ENCODE data around the gene KCNH8.
"Not testable (repeated sequence)": the region's sequence is repeated elsewhere in the genome, so short reads cannot be mapped to it uniquely, and the experiment has no call there.

The KCNH8 gene

DNA sequence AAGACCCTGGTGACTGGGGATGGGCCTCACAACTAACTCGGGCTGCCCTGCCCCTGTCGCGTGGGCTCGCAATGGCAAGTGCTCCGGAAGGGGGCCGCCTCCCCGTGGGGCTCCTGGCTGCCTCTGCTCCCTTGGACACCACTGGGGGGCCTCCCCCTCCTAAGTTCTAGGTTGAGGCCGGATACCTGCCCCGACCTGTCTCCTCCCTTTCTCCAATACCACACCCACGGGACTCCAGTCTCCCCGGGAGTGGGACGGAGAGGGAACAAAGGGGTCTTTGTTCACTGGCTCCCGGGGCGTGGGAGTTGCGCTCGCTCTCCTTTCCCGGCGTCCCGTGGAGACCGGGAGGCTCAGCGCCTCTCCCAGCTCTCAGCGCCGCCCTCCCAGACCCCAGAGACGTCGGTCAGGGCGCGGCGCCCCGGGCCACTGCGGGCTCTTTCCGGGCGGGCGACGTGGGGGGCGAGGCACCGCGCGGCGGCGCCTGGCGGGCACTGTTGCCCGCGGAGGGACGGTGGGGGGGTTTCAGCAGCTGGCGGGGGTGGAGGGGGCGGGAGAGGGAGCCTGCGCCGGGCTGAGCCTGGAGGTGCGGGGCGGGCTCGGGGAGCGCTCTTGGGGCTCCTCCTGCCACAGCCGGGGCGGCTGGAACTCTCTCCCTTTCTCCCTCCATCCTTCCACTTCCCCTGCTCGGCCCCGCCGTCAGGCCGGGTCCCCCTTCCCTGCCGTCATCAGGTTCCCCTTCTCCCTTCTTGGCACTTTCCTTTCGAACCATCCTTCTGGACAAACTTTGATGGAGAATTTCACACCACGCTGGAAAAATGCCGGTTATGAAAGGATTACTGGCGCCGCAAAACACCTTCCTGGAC, at the start of gene KCNH8:
TSS of gene KCNH8 (plus strand) at position 606 of the 863 bp plus-strand sequence. CDS start at position 816, 210 bp downstream.
- no peak for DNase-seq

DNA sequence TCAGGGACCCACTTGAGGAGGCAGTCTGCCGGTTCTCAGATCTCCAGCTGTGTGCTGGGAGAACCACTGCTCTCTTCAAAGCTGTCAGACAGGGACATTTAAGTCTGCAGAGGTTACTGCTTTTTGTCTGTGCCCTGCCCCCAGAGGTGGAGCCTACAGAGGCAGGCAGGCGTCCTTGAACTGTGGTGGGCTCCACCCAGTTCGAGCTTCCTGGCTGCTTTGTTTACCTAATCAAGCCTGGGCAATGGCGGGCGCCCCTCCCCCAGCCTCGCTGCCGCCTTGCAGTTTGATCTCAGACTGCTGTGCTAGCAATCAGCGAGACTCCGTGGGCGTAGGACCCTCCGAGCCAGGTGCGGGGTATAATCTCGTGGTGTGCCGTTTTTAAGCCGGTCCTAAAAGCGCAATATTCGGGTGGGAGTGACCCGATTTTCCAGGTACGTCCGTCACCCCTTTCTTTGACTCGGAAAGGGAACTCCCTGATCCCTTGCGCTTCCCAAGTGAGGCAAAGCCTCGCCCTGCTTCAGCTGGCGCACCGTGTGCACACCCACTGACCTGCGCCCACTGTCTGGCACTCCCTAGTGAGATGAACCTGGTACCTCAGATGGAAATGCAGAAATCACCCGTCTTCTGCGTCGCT, 45.5 kb upstream of the KCNH8 start:
- DNase-seq: not testable (repeated sequence)

DNA sequence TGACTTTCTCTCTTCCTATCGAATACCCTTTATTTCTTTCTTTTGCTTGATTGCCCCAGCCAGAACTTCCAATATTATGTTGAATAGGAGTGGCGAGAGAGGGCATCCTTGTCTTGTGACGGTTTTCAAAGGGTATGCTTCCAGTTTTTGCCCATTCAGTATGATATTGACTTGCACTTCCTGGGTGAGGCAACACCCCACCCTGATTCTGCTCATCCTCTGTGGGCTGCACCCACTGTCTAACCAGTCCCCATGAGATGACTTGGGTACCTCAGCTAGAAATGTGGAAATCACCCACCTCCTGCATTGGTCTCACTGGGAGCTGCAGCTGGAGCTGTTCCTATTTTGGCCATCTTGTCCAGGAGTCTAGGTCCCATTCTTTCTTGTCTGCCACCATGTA, 44.8 kb upstream of the KCNH8 start:
- no peak for DNase-seq

DNA sequence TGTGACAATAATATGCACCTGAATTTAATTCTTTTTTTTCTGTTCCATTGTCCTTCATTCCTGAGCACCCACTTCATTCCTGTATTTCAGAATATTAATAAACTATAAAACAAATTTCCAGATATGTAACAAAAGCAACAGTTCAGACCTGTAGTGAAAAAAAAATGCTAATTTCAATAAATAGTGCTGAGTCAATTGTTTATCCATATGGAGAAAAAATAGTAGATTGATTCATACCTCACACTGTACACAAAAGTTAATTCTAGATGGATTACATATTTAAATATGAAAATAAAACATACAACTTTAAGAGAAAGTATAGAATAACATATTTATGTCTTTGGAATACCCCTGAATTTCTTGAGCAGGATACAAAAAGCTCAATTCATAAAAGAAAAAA, 43.9 kb upstream of the KCNH8 start:
- DNase-seq: no peak

DNA sequence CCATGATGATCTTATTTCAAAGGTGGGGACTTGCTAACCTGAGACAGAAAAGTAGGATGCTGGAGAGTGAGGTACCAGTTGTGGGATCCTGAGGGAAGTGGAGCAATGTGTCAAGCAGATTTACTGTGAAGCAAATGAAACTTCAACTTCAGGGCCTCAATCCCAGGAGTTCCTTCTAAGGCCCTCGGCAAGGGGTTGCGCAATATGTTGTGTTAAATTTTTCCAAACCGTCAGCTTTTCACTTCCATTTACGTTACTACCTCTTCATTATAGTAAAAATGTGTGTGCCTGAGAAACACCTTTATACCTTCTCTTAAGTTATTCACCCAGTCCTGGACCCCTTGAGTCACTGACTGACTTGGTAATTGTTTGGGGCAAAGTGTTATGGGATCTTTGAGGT, 42.5 kb upstream of the KCNH8 start:
- DNase-seq: no peak

DNA sequence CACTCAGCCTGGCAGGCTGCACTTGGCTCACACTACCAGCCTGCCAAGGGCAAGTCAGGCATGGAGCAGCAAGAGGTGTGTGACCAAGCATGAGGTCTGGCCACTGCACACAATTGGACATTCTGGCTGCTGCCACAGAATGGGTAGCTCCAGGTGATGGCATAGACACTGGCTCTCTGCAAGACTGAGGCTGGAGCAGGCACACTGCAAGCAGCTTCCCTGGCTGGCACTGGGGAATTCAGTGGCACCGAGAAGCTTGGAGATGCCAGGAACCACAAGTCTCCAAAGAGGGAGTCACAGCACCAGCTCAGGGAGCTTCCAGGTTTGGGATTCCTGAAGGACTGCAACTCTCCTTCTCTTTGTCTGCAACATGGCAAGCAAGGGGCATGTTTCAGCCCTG, 42.0 kb upstream of the KCNH8 start:
- no peak for DNase-seq

DNA sequence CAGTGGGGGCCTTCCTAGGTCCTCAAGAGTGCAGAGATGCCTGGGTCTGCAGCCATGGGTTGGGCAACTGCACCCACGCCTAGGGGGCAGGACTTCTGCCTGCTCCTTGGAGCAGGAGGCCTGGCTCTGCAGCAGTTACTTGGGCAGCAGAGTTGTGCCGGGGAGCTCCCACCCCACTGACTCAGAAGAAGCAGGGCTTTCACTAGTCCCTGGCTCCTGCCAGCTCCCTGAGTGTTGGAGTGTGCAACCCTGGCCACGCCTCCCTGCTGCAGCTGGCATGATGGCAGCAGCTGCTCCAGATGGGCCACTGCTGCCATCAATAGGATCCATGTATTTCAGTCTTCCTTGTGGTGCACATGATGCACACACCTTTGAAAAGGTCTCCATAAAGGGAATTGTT, 40.6 kb upstream of the KCNH8 start:
- DNase-seq: no peak

DNA sequence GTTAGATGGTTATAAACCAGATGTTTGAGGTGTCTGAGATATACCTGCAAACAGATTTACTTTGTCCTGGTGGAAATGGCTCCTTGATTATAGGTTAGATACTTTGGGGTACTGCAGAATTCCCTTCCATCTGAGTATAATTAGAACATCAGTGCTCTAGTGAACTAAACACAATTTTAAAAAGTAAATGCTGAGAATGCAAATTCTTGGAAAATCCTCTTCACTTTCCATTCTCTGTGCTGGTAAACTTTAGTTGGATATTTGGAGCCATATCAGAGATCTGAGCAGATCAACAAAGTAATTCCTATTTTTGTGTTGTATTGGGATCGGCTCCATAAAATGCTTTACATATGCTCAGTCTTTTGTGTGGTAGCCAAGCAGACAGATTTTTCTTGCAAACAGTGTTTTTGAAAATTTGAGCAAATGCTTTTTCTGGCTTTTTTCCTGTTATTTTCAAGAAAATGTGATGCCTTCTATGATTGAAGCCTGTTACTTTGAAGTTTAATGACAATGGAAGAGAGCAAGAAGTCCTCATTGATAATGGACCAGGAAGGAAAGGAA, 37.9 kb upstream of the KCNH8 start:
- no peak for DNase-seq

DNA sequence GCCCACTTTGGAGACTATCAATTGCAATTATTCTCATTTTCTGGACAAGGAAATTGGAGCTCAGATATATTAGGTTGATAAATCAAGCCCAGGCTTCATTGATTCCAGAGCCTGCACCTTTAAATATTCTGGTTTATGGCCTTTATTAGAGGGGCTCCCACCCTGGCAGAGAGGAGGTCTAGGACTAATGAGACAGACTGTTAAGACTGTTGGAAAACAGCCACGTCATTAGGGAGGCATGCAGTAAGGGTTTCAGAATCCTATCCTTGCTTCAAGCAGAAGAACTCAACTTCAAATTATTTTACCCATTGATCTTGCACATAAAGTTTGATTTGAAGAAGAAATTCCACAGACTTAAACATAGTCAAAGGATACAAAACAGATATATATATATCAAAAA, 33.8 kb upstream of the KCNH8 start:
- no peak for DNase-seq

DNA sequence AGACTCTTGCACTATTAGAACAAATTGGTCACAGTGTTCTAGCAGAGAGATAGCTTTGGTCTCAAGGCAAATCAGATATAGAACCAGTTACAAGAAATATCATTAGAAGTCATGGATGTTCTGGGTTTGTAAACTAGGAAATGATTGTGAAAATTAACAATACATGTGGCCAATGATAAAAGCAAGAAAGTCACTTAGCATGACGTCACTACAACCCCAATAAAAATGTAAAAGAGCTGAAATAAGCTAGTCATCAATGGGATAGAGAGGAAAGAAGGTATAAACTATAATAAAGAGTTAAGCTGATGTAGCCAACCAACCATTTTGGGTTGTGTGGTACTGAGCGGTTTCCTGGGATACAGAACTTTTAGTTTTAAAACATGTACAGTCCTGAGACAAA, 32.1 kb upstream of the KCNH8 start:
- no peak for DNase-seq

DNA sequence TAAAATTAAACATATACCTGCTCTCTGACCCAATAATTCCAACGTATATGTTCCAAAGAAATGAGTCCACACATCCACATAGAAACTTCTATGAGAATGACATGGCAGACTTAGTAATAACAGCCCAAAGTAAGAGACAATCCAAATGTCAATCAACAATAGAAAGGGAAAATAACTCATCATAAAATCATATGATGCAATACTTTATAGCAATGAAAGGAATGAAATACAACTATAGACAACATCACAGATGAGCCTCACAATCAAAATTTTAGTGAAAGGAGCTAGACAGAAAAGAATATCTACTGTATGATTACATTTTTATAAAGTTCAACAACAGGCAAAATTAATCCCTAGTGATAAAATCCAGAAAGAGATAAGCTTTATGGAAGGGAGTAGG, 23.6 kb upstream of the KCNH8 start:
- no peak for DNase-seq

DNA sequence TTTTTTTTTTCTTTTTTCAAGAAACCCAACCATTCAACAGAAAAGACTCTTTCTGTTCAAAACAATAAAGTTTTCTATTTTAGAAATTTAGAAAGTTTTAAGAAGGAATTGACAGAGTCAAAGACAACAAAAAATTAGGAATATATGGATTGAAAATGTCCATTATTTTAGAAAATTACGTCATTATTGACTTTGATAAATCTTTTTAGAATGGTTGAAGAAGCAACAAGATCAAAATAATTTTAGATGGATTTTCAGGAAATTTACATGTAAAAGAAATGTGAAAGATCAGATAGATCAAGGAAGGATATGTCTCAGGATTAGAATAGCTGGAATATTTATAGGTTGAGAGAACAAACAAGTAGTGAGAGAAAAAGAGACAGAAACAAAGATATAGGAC, 8.4 kb upstream of the KCNH8 start:
- DNase-seq: no peak

DNA sequence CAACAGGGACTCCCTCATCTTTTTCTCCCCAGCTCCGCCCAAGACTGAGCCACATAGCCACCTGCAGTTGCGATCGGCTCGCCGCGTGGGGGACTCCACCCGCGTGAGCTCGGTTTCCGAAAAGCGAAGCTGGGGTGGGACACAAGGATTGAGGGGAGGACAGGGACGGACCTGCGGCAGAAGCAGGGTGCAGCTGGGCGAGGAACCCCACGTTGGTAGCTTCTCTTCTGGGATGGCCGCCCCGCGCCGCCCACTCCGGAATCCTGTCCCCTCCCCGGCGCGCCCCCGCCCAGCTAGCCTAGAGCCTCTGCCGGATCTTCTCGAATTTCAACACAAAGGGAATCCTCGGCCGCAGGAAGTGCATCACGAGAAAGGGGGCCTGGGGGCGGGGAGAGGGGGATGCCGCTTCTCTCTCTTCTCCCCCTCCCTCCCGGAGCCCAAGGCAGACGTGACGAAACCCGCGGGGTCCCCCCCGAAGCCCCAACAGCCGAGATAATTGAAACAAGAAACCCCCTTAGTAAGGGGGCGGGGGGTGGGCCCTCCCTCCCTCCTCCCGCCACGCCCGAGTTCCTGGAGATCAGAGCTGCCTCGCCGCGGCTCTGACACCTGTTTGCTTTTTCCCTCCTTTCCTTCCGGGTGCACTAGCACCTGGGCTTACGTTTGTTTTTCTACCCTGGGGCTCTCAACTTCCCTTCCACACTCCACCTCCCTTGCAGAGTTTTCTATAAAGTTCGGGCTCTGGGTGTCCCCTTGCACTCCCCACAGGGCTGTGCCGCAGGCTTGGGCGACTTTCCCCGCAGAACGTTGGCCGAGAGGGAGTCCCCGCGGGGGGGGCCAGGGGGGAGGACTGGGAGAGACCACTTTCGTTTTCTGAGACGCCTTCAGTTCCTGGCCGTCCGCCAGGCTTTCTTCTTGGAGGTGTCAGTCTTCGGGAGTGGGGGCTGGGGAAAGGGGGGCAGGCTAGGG, 1.3 kb upstream of the KCNH8 start:
- peak; percentile 42 for DNase-seq

DNA sequence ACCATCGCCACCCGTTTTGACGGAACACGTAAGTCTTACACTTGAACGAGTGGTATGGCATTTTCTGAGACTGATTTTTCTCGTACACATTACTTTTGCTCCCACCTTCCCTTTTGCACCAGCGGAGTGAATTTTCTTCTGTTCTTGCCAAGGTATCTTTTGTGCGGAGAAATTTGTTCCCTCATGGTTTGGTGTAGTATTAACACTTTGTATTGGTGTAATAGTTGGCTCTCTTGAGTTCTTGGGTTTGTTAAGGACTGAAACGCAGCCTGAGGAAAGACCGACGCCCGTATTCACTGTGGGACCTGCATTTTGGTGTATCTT, 420 bp downstream of the KCNH8 start:
- no peak for DNase-seq

DNA sequence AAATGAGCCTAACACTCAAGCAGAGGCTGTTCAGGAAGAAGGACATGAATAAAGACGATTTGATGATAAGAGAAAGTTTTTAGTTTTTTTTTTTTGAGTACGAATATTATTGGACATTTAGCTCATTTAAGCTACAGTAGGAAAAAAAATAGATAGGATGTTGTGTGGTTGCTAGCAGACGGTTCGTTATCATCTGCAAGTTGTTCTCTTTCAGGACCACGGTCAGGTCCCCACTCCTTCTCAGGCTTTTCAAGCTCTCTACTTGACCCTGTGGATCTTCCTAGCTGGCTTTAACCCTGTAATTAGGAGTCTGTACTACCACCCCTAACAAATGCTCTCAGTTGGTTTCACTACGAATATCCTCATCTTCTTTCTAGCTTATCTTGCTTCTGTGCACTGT, 1.1 kb downstream of the KCNH8 start:
- no peak for DNase-seq

DNA sequence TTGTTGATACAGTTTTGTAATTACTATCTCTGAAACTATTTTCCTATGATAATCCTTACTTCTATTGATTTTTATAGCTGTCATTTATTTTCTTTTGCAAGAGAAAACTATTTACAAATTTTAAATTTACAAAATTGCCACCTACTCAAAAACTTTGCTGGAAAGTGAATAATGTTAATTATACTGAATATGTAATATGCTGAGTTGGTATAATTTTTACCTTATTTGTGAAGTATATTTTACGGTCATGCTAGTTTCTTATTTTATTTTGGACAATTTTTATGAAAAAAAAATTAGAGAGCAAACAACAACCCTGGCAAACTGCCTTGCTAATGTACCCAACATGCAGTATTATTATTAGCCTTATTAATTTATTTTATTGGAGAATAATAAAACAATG, 2.9 kb downstream of the KCNH8 start:
- no peak for DNase-seq

DNA sequence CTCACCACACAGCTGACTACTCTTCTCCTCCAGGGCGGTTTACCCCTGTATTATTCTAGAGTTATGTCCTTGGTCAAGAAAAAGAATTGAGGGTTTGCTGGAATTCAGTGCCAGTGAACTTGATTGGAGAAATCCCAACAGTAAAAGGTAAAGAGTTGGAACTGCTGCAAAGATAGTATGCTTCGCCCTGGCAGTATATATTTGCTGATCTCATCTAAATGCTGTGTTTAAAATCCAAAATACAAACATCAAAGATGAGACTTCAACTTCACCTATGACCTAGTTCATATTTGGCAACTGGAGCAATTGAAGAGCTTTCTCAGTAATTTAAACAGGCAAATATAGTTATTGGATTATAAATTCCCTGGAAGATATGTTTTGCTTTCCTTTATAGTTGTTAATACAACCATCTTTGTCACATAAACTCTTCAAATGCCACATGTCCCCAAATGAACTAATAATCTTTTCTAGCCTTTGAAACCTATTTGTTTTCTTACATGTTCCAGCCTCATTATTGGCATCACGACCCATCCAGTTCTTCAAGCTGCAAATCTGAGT, 6.5 kb downstream of the KCNH8 start:
- DNase-seq: no peak

DNA sequence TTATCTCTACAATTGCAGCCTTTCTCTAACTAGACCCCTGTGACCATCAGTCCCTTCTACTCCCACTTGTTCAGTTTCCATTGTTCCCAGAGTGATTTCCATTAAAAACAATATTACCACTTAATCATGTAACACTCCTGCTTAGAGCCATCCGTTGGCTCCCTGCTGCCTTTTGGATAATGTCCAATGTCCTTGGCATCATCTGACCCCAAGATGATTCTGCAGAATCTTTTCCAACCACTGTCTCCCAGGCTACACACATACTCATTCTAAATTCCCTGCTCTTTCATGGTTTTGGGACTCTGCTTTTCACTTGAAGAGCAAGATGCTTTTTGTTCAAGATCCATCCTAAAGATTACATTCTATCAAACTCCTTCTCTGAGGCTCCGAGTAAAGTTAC, 7.1 kb downstream of the KCNH8 start:
- DNase-seq: no peak

DNA sequence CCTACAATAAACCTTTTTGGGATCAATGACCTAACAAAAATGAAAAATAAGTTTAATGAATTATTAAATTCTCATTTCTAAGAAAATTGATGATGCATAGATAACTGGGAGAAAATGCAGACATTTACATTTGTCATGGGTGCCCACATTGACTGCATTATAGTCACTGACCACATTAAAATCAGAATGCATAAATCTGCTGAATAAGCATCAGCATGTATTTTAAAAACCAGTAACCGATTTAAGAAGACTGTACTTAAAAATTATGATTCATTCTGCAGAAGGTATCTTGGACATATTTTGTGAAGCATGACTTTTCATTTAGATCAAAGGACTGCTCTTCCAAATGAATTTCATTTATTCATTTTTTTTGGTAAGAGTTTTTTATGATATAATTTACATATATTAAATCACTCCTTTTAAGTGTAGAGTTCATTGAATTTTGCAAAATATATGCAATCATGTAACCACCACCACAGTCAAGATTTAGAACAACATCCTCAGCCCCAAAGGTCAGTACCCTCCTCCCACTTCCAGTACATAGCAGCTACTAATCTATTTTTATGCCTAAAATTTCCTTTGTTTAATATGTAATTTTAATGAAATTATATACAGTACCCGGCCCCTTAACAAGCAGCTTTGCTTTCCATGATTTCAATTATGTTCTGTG, 11.8 kb downstream of the KCNH8 start:
- DNase-seq: no peak

DNA sequence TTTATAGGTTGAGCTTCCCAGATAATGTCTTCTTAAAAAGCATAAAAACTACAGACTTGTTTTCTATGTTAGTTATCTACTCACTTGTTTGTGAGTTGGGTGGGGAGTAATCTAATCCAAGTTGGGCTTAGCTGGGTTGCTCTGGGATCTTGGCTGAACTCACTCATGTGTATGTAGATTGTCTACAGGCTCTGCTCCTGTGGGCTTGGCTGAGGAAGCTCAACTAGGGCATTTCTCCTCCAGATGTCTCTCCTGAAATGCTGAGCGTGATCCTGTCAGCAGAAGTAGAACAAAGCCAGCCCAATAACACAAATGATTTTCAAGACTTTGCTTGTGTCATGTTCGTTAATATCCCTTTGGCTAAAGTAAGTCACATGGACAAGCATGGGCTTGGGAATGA, 17.3 kb downstream of the KCNH8 start:
- DNase-seq: no peak

DNA sequence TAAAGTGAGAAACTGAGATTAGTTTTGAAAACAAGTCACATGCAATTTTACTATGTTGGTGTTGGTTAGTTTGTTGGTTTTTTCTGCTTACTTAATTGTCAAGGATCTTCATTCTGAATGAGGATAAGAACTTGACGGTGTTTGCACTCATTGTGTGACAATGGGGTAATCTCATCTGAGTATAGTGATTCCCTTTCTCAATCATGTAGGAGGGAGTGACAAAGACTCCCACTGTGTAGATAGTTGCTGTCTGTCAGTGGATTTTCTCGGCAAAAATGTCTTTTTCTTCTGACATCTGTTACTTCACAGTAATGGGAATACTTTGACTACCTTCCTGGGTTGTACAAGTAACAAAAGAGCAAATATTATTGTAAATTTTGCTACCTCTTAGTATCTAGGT, 23.5 kb downstream of the KCNH8 start:
- no peak for DNase-seq

DNA sequence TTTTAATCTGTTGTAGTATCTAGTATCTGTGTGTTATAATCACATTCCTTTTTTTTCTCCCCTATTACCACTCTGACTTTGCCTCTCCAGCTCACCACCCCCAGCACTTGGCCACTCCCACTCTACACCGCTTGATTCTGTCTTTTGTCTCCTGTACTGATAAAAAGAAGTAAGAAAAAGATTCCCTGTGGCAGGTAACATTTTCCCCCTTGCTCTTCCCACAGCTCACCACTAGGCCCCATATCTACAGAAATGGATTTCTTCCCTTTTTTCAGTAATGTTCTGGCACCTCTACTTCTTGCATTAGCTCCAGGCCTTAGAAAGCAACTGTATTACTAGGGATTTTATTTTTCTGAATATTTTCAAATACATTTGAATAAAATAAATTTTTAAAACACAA, 25.6 kb downstream of the KCNH8 start:
- no peak for DNase-seq
